ENCODE measurements around the gene SLC2A14.
A peak's percentile ranks its signal among the peaks of the same experiment; 100 is the strongest.
"Not testable (repeated sequence)": the region's sequence is repeated elsewhere in the genome, so short reads cannot be mapped to it uniquely, and the experiment has no call there.

SLC2A14 gene

DNA sequence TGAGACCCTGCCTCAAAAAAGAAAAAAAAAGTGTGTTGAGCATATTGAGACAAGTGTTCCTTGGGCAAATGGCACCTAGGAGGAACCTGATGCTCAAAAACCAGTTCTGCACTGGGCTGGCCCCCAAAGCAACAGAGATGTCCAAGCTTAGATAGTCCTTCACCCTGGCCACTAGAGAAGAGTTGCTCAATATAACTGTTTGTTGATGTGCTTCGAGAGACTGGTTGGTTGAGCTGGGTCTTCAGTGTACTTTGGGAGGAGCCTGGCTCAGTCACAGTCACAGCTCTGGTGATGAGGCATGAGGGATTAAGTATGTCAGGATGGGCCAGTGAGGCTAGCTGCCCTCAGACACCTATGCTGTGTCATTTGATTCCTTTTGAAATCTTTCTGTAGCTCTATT, 38.0 kb downstream of the SLC2A14 start:
- no peak for DNase-seq (ENCODE audit: low read depth in 2 of 2)

GRCh38 chr12:7833831-7834230, 38.9 kb downstream of the SLC2A14 start:
- no peak for DNase-seq (ENCODE audit: low read depth in 2 of 2)

- not testable (repeated sequence) for DNase-seq (ENCODE audit: low read depth in 2 of 2)
Observed at GRCh38 chr12:7833201-7833600, 39.5 kb downstream of the SLC2A14 start.

DNA sequence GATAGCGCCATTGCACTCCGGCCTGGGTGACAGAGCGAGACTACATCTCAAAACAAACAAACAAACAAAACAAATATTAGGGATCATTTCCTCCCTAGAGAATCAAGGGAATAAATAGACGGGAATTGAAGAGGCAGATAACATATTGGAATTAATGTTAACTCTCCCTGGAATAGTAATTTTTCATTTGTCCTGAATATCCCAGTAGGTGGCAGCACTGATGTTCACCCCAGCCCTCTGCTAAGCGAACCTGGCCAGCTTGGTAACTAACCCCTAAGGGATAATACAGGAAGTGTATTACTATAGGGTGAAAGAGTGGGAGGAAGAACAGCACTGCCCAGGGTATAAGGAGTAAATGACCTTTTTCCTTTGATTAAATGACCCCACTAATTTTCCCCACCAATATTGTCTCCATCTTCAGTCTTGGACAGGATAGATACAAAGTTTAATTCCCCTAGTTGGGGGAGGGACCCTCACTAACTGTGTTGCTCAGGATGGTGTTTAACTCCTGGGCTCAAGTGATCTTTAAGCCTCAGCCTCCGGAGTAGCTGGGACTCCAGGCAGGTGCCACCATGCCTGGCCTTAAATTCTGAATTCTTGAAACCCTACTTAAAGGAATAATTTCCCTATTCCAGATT, 40.5 kb downstream of the SLC2A14 start:
- DNase-seq (ENCODE audit: low read depth in 2 of 2): peak in 1 of 2 experiments; percentile 26

DNA sequence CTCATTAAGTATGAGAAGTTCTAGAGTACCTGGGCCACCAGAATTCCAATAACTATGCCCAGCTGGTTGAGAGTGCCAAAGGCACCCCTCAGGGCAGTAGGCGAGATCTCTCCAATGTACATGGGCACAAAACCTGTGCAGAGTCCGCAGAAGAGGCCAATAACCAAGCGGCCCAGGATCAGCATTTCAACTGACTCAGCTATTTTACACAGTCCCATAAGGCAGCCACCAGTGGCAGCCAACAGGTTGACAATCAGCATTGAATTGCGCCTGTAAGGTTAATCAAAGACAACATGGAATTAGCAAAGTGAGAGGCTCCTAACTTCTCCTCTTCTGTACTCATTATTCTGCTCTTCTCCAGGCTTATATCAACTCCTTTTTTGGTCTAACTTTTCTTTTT, 43.0 kb downstream of the SLC2A14 start:
- DNase-seq (ENCODE audit: low read depth in 2 of 2): not testable (repeated sequence)

DNA sequence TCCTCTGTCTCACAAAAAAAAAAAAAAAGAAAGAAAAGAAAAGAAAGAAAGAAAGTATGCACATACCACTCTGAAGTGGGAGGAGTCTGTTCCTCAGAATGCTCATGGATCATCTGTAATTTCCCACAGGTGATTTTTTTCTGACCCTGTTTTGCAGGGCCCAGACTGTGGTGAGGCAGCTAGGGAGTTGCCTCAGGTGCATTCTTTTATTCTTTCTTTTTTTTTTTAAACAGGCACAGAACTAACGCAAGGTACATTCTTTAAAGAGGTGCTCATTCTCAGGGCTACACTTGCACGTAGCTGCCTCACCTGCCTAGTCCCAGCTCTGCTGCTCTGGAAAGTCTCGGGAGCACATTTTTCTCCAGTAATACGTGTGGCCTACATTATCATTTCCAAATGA, 47.0 kb downstream of the SLC2A14 start:
- DNase-seq (ENCODE audit: low read depth in 2 of 2): not testable (repeated sequence)

- DNase-seq (ENCODE audit: low read depth in 2 of 2): peak; percentile 26 to 28
Observed at GRCh38 chr12:7806863-7807487, 65.7 kb downstream of the SLC2A14 start.

DNA sequence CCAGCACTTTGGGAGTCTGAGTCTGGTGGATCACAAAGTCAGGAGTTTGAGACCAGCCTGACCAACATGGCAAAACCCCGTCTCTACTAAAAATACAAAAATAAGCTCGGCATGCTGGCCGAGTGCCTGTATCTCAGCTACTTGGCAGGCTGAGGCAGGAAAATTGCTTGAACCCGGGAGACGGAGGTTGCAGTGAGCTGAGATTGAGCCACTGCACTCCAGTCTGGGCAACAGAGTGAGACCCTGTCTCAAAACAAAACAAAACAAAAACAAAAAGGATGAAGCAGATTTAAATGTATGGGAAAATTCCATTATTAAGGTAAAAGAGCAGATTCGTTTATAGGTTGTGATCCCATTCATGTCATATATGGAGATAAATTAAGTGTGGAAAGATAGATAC, 66.4 kb downstream of the SLC2A14 start:
- DNase-seq (ENCODE audit: low read depth in 2 of 2): not testable (repeated sequence)

- DNase-seq (ENCODE audit: low read depth in 2 of 2): no peak
Observed at GRCh38 chr12:7801460-7801859, 71.3 kb downstream of the SLC2A14 start.

DNA sequence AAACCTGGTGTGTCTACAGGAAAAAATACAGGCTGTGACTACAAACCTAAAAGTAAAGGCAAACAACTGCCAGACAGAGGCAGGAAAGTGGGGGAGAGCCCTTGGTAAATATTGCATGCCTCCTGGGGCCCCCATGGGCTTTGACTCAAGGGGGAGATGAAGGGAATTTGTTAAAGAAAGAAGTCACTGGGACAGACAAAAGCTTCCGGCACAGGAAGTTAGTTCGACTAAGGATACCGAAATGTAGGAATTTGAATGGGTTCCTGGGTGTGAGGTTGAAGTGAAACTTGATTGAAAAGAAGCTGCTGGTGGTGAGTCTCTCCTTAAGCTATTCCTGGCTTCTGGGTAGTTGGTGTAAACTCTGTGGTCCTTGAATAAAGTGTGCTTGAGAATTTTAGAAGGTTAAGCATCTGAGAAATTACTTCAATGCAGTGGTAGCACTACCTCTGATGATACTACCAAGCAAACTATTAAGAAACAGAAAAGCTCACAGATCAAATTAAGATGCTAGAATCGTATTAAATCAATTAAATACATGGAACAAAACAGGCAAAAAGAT, 73.9 kb downstream of the SLC2A14 start:
- DNase-seq (ENCODE audit: low read depth in 2 of 2): not testable (repeated sequence)

DNA sequence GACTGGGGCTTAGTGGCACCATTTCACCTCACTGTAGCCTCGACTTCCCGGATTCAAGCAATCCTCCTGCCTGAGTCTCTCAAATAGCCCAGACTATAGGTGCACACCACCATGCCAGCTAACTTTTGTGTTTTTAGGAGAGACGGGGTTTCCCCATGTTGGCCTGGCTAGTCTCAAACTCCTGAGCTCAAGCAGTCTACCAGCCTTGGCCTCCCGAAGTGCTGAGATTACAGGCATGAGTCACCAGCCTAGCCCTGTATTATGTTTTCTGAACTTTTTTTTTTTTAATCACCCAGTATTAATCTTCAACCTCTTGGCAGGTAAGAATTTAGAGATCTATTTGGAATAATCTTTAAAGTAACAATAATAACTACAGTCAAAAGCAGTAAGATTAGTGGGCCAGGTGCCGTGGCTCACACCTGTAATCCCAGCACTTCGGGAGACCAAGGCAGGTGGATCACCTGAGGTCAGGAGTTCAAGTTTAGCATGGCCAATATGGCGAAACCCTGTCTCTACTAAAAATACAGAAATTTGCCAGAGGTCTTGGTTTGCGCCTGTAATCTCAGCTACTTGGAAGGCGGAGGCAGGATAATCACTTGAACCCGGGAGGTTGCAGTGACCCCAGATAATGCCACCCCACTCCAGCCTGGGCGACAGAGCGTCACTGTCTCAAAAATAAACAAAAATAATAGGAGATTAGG, 74.9 kb downstream of the SLC2A14 start:
- no peak for DNase-seq (ENCODE audit: low read depth in 2 of 2)

- not testable (repeated sequence) for DNase-seq (ENCODE audit: low read depth in 2 of 2)
Observed at GRCh38 chr12:7797269-7797668, 75.4 kb downstream of the SLC2A14 start.

DNA sequence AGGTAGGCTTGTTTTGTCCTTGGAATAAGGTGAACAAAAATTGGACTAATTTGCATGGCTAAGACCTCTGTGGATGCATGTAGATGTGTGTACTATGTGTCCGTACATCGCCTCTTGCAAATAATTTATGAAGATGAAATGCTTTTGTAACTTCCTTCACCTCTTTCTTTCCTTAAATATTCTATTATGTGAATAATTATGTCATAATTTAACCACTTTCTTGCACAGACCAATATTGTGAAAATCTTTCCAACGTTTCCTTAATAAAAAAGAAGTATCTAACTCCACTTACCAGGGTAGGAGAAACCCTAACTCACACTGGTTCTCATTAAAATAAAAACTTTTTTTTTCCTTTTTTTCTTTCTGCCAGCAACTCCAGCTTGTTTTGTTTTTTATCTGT, 79.5 kb downstream of the SLC2A14 start:
- no peak for DNase-seq (ENCODE audit: low read depth in 2 of 2)

GRCh38 chr12:7788884-7789528, 83.7 kb downstream of the SLC2A14 start, which contains the start of gene NANOG:
NANOG (plus strand) TSS chr12:7789402; CDS start chr12:7789615, 213 bp downstream.
- not testable (repeated sequence) for DNase-seq (ENCODE audit: low read depth in 2 of 2)

- no peak for DNase-seq (ENCODE audit: low read depth in 2 of 2)
Observed at GRCh38 chr12:7788294-7788660, 84.4 kb downstream of the SLC2A14 start.

DNA sequence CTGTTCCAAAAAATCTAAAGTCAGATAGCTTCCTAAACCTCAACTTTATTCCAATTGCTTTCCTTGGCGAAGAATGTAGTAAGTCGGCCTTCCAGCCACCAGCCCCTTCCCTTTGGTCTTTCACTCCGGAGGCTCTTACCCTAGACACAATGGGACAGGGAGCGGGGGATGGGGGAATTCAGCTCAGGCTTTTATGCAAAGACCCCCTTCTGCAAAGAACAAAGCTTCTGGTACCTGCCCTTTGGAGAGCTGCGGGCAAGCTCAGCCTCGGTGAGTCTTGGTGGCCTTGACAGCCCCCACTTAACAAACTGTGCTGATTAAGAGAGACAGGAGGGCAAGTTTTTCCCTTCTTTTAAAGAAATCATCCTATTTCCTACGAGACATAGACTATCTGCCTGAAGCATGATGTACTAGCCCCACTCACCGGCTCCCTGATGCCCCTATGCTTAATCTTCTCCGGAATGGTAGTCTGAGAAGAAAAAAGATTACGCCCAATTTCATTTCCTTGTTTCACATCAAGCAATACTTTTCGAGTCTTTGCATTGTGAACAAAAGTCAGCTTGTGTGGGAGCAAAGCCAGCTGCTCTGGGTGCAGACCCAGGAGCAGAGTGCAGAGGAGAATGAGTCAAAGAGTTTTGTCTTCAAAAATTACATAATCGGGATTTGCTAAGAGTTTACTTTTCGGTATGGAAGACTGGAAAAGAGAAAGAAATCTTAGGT, 85.0 kb downstream of the SLC2A14 start:
- DNase-seq (ENCODE audit: low read depth in 2 of 2): no peak

- no peak for DNase-seq (ENCODE audit: low read depth in 2 of 2)
Observed at GRCh38 chr12:7784701-7785100, 88.0 kb downstream of the SLC2A14 start.

DNA sequence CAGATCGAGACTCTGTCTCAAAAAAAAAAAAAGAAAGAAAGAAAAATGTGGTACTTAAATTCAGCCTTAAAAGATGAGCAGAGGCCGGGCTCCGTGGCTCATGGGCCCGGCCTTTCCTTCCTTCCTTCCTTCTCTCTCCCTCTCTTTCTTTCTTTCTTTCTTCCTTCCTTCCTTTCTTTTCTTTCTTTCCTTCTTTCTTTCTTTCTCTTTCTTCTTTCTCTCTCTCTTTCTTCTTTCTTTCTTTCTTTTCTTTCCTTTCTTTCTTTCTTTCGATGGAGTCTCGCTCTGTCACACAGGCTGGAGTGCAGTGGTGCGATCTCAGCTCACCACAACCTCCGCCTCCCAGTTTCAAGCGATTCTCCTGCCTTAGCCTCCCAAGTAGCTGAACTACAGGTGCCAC, 89.3 kb downstream of the SLC2A14 start:
- DNase-seq (ENCODE audit: low read depth in 2 of 2): not testable (repeated sequence)

- no peak for DNase-seq (ENCODE audit: low read depth in 2 of 2)
Observed at GRCh38 chr12:7782055-7782454, 90.7 kb downstream of the SLC2A14 start.

DNA sequence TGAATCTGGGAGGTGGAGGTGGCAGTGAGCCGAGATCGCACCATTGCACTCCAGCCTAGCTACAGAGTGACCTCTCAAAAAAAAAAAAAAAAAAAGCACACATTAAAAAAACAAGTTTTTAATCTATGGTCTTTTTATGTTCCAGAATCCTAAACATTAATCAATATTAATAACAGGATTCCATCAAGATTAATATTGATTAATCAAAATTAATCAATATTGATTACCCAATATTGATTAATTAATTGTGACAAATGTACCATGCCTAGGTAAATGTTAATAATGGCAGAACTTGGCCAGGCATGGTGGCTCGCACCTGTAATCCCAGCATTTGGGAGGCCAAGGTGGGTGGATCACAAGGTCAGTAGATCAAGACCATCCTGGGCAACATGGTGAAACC, 91.4 kb downstream of the SLC2A14 start:
- no peak for DNase-seq (ENCODE audit: low read depth in 2 of 2)

DNA sequence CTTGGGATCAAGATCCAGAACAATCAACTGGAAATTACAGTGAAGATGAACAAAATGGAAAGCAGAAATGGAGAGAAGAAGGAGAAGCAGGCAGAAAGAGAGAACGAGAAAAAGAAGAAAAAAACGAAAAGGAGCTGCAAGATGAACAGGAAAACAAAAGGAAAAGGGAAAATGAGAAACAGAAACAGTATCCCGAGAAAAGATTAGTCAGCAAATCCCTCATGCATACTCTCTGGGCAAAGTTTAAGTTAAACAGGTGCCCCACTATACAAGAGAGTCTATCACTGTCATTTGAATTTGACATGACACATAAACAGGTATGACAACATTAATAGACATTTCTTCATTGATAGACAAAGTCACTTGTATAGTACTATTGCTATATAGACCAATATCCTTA, 102.7 kb downstream of the SLC2A14 start:
- DNase-seq (ENCODE audit: low read depth in 2 of 2): no peak
